IPS-15b (cell line): ENCODE measurements around the gene ZNF638.

Experiments used
- H3K27me3 ChIP-seq: one replicate; pipeline ENCODE4 v1.6.1; 2013; ENCODE audit warnings: low read length; ENCODE audit not compliant: control insufficient read depth, insufficient read depth
- H3K36me3 ChIP-seq: one replicate; pipeline ENCODE4 v1.6.1; 2013; ENCODE audit warnings: low read length; ENCODE audit not compliant: control insufficient read depth, insufficient read depth
- H3K4me1 ChIP-seq: one replicate; pipeline ENCODE4 v1.6.1; 2013; ENCODE audit warnings: mild to moderate bottlenecking, low read length; ENCODE audit not compliant: control insufficient read depth, insufficient read depth
- H3K4me3 ChIP-seq: one replicate; pipeline ENCODE4 v1.5.1; 2013; ENCODE audit warnings: low read depth, low read length
- H3K9ac ChIP-seq: one replicate; pipeline ENCODE4 v1.6.1; 2013; ENCODE audit warnings: low read depth, mild to moderate bottlenecking, low read length
- H3K9me3 ChIP-seq: one replicate; pipeline ENCODE4 v1.6.1; 2013; ENCODE audit warnings: mild to moderate bottlenecking, low read length; ENCODE audit not compliant: control insufficient read depth, insufficient read depth

The ZNF638 gene

GRCh38 chr2:71331581-71332434, at the start of gene ZNF638:
TSS of gene ZNF638 (plus strand) at chr2:71331782. CDS start at chr2:71348955, 17,173 bp downstream.
- H3K9me3 ChIP-seq: no peaks in the 10 kb centered on the region
- H3K27me3 ChIP-seq: no peaks in the 10 kb centered on the region
- H3K4me3 ChIP-seq: peak within 1 kb of the TSS; percentile 98
- peaks cover 3% of the 10 kb centered on the region for H3K4me1 ChIP-seq
- H3K9ac ChIP-seq: peak within 1 kb of the TSS; percentile 98
- no peaks in the 10 kb centered on the region for H3K36me3 ChIP-seq

GRCh38 chr2:71281950-71282349, 49.6 kb upstream of the ZNF638 start:
- H3K4me3 ChIP-seq: no peak overlapping the region
- no peaks in the 10 kb centered on the region for H3K9me3 ChIP-seq
- no peak overlapping the region for H3K9ac ChIP-seq
- no peaks in the 10 kb centered on the region for H3K36me3 ChIP-seq
- peaks cover 4% of the 10 kb centered on the region for H3K27me3 ChIP-seq
- peaks cover 20% of the 10 kb centered on the region for H3K4me1 ChIP-seq

GRCh38 chr2:71282493-71282892, 49.1 kb upstream of the ZNF638 start:
- Histone ChIP-seq H3K4me1 (peaks cover 20% of the 10 kb centered on the region), H3K9me3 (no peaks in the 10 kb centered on the region), H3K4me3 (no peak overlapping the region), H3K9ac (no peak overlapping the region), H3K27me3 (no peaks in the 10 kb centered on the region), H3K36me3 (no peaks in the 10 kb centered on the region)

GRCh38 chr2:71283131-71283530, 48.5 kb upstream of the ZNF638 start:
- H3K4me3 ChIP-seq: no peak overlapping the region
- H3K9me3 ChIP-seq: no peaks in the 10 kb centered on the region
- H3K4me1 ChIP-seq: peaks cover 20% of the 10 kb centered on the region
- no peaks in the 10 kb centered on the region for H3K36me3 ChIP-seq
- H3K27me3 ChIP-seq: no peaks in the 10 kb centered on the region
- H3K9ac ChIP-seq: no peak overlapping the region

- H3K9ac ChIP-seq: no peak overlapping the region
- H3K4me3 ChIP-seq: no peak overlapping the region
- no peaks in the 10 kb centered on the region for H3K36me3 ChIP-seq
- no peaks in the 10 kb centered on the region for H3K27me3 ChIP-seq
- H3K4me1 ChIP-seq: peaks cover under 1% of the 10 kb centered on the region
- no peaks in the 10 kb centered on the region for H3K9me3 ChIP-seq
Observed at GRCh38 chr2:71285706-71286105, 45.9 kb upstream of the ZNF638 start.

- no peaks in the 10 kb centered on the region for H3K27me3 ChIP-seq
- no peaks in the 10 kb centered on the region for H3K36me3 ChIP-seq
- H3K9me3 ChIP-seq: no peaks in the 10 kb centered on the region
- no peak overlapping the region for H3K9ac ChIP-seq
- no peaks in the 10 kb centered on the region for H3K4me1 ChIP-seq
- no peak overlapping the region for H3K4me3 ChIP-seq
Observed at GRCh38 chr2:71291398-71291797, 40.2 kb upstream of the ZNF638 start.

- Histone ChIP-seq H3K4me3 (no peak overlapping the region), H3K4me1 (no peaks in the 10 kb centered on the region), H3K27me3 (no peaks in the 10 kb centered on the region), H3K9me3 (no peaks in the 10 kb centered on the region), H3K9ac (no peak overlapping the region), H3K36me3 (no peaks in the 10 kb centered on the region)
Observed at GRCh38 chr2:71292159-71292558, 39.4 kb upstream of the ZNF638 start.

- Histone ChIP-seq H3K4me1 (no peaks in the 10 kb centered on the region), H3K9ac (no peak overlapping the region), H3K36me3 (no peaks in the 10 kb centered on the region), H3K9me3 (no peaks in the 10 kb centered on the region), H3K27me3 (no peaks in the 10 kb centered on the region), H3K4me3 (no peak overlapping the region)
Observed at GRCh38 chr2:71298914-71299313, 32.7 kb upstream of the ZNF638 start.

- no peak overlapping the region for H3K4me3 ChIP-seq
- H3K9ac ChIP-seq: no peak overlapping the region
- no peaks in the 10 kb centered on the region for H3K4me1 ChIP-seq
- H3K9me3 ChIP-seq: no peaks in the 10 kb centered on the region
- H3K27me3 ChIP-seq: no peaks in the 10 kb centered on the region
- no peaks in the 10 kb centered on the region for H3K36me3 ChIP-seq
Observed at GRCh38 chr2:71299507-71299906, 32.1 kb upstream of the ZNF638 start.

GRCh38 chr2:71303849-71304248, 27.7 kb upstream of the ZNF638 start:
- H3K9me3 ChIP-seq: no peaks in the 10 kb centered on the region
- H3K4me1 ChIP-seq: no peaks in the 10 kb centered on the region
- H3K36me3 ChIP-seq: no peaks in the 10 kb centered on the region
- no peaks in the 10 kb centered on the region for H3K27me3 ChIP-seq
- no peak overlapping the region for H3K9ac ChIP-seq
- H3K4me3 ChIP-seq: no peak overlapping the region

- H3K36me3 ChIP-seq: no peaks in the 10 kb centered on the region
- H3K9me3 ChIP-seq: no peaks in the 10 kb centered on the region
- no peaks in the 10 kb centered on the region for H3K27me3 ChIP-seq
- no peaks in the 10 kb centered on the region for H3K4me1 ChIP-seq
- H3K4me3 ChIP-seq: no peak overlapping the region
- H3K9ac ChIP-seq: no peak overlapping the region
Observed at GRCh38 chr2:71306762-71307161, 24.8 kb upstream of the ZNF638 start.

GRCh38 chr2:71313016-71313766, 18.4 kb upstream of the ZNF638 start:
- Histone ChIP-seq H3K36me3 (no peaks in the 10 kb centered on the region), H3K4me3 (no peak overlapping the region), H3K9me3 (peaks cover 3% of the 10 kb centered on the region), H3K9ac (no peak overlapping the region), H3K27me3 (no peaks in the 10 kb centered on the region), H3K4me1 (no peaks in the 10 kb centered on the region)
